Endothelial cell of umbilical vein (primary cell): Measurements from ENCODE around the gene TMEM51. TPM values are rescaled to one million over a fixed set of nuclear protein-coding genes. Genes with fewer than 3 reads are reported as not detected.

Source experiments
- BruUV-seq: library from RNA; stranded (reverse); fragments of 400-500 nt; replicated peaks from 2 replicates; lab custom pipeline; 2021; lab: Mats Ljungman, UMichigan
- CTCF ChIA-PET: fragments of 300-600, 350-600 bp; sonication (Branson Sonifier 250); formaldehyde crosslinking; loops from one replicate; lab custom pipeline; 2021; ENCODE audit warnings: antibody characterized with exemption, inconsistent platforms; lab: Charles Lee
- POLR2A ChIA-PET: fragments of 300-600, 350-600 bp; sonication (Branson Sonifier 250); formaldehyde crosslinking; loops from one replicate; lab custom pipeline; 2021; ENCODE audit warnings: antibody characterized with exemption, inconsistent platforms; lab: Charles Lee
- DNase-seq: peaks from one replicate; pipeline ENCODE4 v3.0.0-alpha.2; 2011; ENCODE audit warnings: low read depth, low spot score
- FAIRE-seq: peaks from 2 replicates; lab custom pipeline; 2011; peaks lifted over from hg19 to GRCh38; lab: Jason Lieb, UNC
- H2AFZ ChIP-seq: 2 replicates; pipeline ENCODE4 v1.6.0; 2012; ENCODE audit warnings: low read depth, low read length, control low read depth, inconsistent platforms
- H3K27ac ChIP-seq: 2 replicates; pipeline ENCODE4 v1.5.1; 2011; ENCODE audit warnings: low read depth, mild to moderate bottlenecking, control low read depth, low read length, moderate library complexity; ENCODE audit not compliant: insufficient read depth
- H3K27me3 ChIP-seq, 2 experiments: 2 replicates each; pipeline versions ENCODE4 v1.6.0 to v1.6.1; 2011; ENCODE audit warnings: low read length in 2 of 2, mixed read lengths in 1 of 2; ENCODE audit not compliant: control insufficient read depth in 2 of 2, insufficient read depth in 2 of 2
- H3K36me3 ChIP-seq, 2 experiments: 2 replicates in 1 of 2; 3 replicates in 1 of 2; pipeline ENCODE4 v1.5.1; 2011; ENCODE audit warnings: low read length in 2 of 2, mild to moderate bottlenecking in 1 of 2, moderate library complexity in 1 of 2; ENCODE audit not compliant: control insufficient read depth in 2 of 2, insufficient read depth in 2 of 2; ENCODE audit errors: extremely low read depth in 1 of 2
- H3K4me1 ChIP-seq: 3 replicates; pipeline ENCODE4 v1.5.1; 2011; ENCODE audit warnings: mild to moderate bottlenecking, low read length; ENCODE audit not compliant: control insufficient read depth, insufficient read depth; ENCODE audit errors: extremely low read depth
- H3K4me2 ChIP-seq: 2 replicates; pipeline ENCODE4 v1.6.1; 2011; ENCODE audit warnings: low read length, control low read depth, mixed read lengths; ENCODE audit not compliant: insufficient read depth
- H3K4me3 ChIP-seq, 3 experiments: fragments of 200-600 bp in 1 of 3; sonication (generic), shearing (Covaris generic) in 1 of 3; replicated peaks in 1 of 3; 2 replicates each; pipeline ENCODE4 v1.5.1; 2011 to 2016; ENCODE audit warnings: control low read depth in 3 of 3, low read length in 3 of 3, mild to moderate bottlenecking in 2 of 3, inconsistent platforms in 1 of 3, low read depth in 1 of 3, moderate library complexity in 1 of 3; ENCODE audit not compliant: insufficient read depth in 1 of 3
- H3K79me2 ChIP-seq: 2 replicates; pipeline ENCODE4 v1.6.0; 2012; ENCODE audit warnings: low read length, inconsistent platforms; ENCODE audit not compliant: control insufficient read depth, insufficient read depth
- H3K9ac ChIP-seq: replicated peaks from 2 replicates; pipeline ENCODE3; 2011; ENCODE audit warnings: low read length, control low read depth; ENCODE audit not compliant: insufficient read depth; ENCODE audit errors: extremely low read depth
- H3K9me1 ChIP-seq: replicated peaks from 3 replicates; pipeline ENCODE4 v1.6.0; 2011; ENCODE audit warnings: mild to moderate bottlenecking, low read length; ENCODE audit not compliant: control insufficient read depth, insufficient read depth; ENCODE audit errors: extremely low read depth
- H3K9me3 ChIP-seq: replicated peaks from 2 replicates; pipeline ENCODE4 v1.5.1; 2012; ENCODE audit warnings: low read length, inconsistent platforms; ENCODE audit not compliant: control insufficient read depth, insufficient read depth
- H4K20me1 ChIP-seq: replicated peaks from 2 replicates; pipeline ENCODE3; 2011; ENCODE audit warnings: mild to moderate bottlenecking, low read length; ENCODE audit not compliant: control insufficient read depth, insufficient read depth; ENCODE audit errors: extremely low read depth
- CTCF ChIP-seq, 2 donors: IDR thresholded peaks; 1 replicate in 1 of 2; 2 replicates in 1 of 2; pipeline ENCODE4 v1.5.1; 2011; ENCODE audit warnings: low read length in 2 of 2, mild to moderate bottlenecking in 2 of 2, moderate library complexity in 2 of 2, control low read depth in 1 of 2, inconsistent platforms in 1 of 2, low read depth in 1 of 2; ENCODE audit not compliant: insufficient read depth in 1 of 2; ENCODE audit errors: extremely low read depth in 1 of 2
- EZH2 ChIP-seq: IDR thresholded peaks from 2 replicates; pipeline ENCODE4 v1.6.1; 2012; ENCODE audit warnings: borderline replicate concordance, low read depth, mild to moderate bottlenecking, moderate library complexity, low read length, inconsistent platforms; ENCODE audit not compliant: severe bottlenecking
- FOS ChIP-seq: IDR thresholded peaks from 2 replicates; pipeline ENCODE4 v1.6.1; 2011; ENCODE audit warnings: mild to moderate bottlenecking, low read length, moderate library complexity, borderline replicate concordance; ENCODE audit not compliant: insufficient read depth
- JUN ChIP-seq: IDR thresholded peaks from 2 replicates; pipeline ENCODE4 v1.6.1; 2011; ENCODE audit warnings: borderline replicate concordance, low read depth; ENCODE audit not compliant: insufficient read length, insufficient read depth
- MAX ChIP-seq: IDR thresholded peaks from 2 replicates; pipeline ENCODE4 v1.6.1; 2011; ENCODE audit not compliant: insufficient read depth, insufficient read length
- POLR2A ChIP-seq: IDR thresholded peaks from 2 replicates; pipeline ENCODE4 v1.6.1; 2012; ENCODE audit warnings: low read depth, mild to moderate bottlenecking, control low read depth, low read length
- POLR2AphosphoS5 ChIP-seq: IDR thresholded peaks from 2 replicates; pipeline ENCODE4 v1.6.1; 2012; ENCODE audit warnings: low read depth, mild to moderate bottlenecking, control low read depth, low read length, moderate library complexity; ENCODE audit not compliant: insufficient read depth
- dilution Hi-C: fragments of 300-500 bp; cut with MboI; formaldehyde crosslinking; loops from one replicate; pipeline ENCODE4 v1.15.0; 2019; ENCODE audit warnings: low sequenced_read_pairs; ENCODE audit not compliant: extremely low pct_ligation_motif_present
- intact Hi-C: fragments of 100-400 bp; cut with micrococcal nuclease; formaldehyde crosslinking; loops from one replicate; pipeline ENCODE4 v1.10.0; 2022
- polyA plus RNA-seq, 4 experiments: library from polyadenylated mRNA; depleted of rRNA in 3 of 4; stranded (reverse) in 3 of 4; unstranded in 1 of 4; fragments of >200 nt; gene quantifications; 2 replicates each; pipeline versions ENCODE4 v1.2.1 to v1.2.3, GENCODE V29; 2011 to 2012; ENCODE audit warnings: missing spikeins in 1 of 4
- total RNA-seq: library from RNA; stranded (reverse); gene quantifications from 2 replicates; pipeline ENCODE4 v1.2.3, GENCODE V29; 2021

The TMEM51 gene
- total and polyA plus RNA-seq, 2 donors (not counting 3 experiments of a cell fraction or from before 2014, with no cell fraction given) = 13.7 to 13.9 TPM

- peaks cover 2% of the 10 kb centered on the region for H3K79me2 ChIP-seq
- H3K27ac ChIP-seq = peak overlapping the region; percentile 68
- TF ChIP-seq JUN = no peak
- TF ChIP-seq MAX = no peak
- TF ChIP-seq EZH2 = no peak
- TF ChIP-seq POLR2AphosphoS5 = no peak
- TF ChIP-seq POLR2A = no peak
- TF ChIP-seq CTCF (IDR thresholded peaks at IDR 0.05; ENCODE audit: extremely low read depth in 1 of 2, insufficient read depth in 1 of 2, low read depth in 1 of 2, low read length in 2 of 2) = no peak
- TF ChIP-seq FOS = no peak
- H3K4me1 ChIP-seq = peaks cover 17% of the 10 kb centered on the region
- H3K9me1 ChIP-seq = no peaks in the 10 kb centered on the region
- dilution Hi-C loops (no loop called here), intact Hi-C loops (loop anchor here (1.0 kb wide), 4 partner anchors 8 to 31 kb away; no protein-coding TSS in a partner anchor)
- no peaks in the 10 kb centered on the region for H3K9me3 ChIP-seq
- no peak overlapping the region for H3K4me2 ChIP-seq
- POLR2A ChIA-PET = interaction anchor here (1.1 kb wide), 1 partner anchor 8 kb away, joined by 3 read pairs; no protein-coding TSS in a partner anchor
- no peaks in the 10 kb centered on the region for H3K27me3 ChIP-seq
- DNase-seq (no peak), FAIRE-seq (peak; percentile 26)
- H2AFZ ChIP-seq = no peak overlapping the region
- no peaks in the 10 kb centered on the region for H4K20me1 ChIP-seq
- no peak overlapping the region for H3K4me3 ChIP-seq
- BruUV-seq = no TSS peak
- CTCF ChIA-PET = interaction anchor here (0.5 to 2.2 kb wide), 5 partner anchors 8 to 94 kb away, joined by 3 to 8 read pairs (median 4); partner anchors contain the start of gene TMEM51
- H3K9ac ChIP-seq = no peak overlapping the region
- H3K36me3 ChIP-seq = no peaks in the 10 kb centered on the region
Measured at GRCh38 chr1:15187175-15188129, 33.9 kb downstream of the TMEM51 start.
